Endothelial cell of umbilical vein (primary cell): Measurements from ENCODE around the gene INHBB. TPM values are rescaled to one million over a fixed set of nuclear protein-coding genes. Genes with fewer than 3 reads are reported as not detected.

ENCODE experiments used
- BruUV-seq: library from RNA; stranded (reverse); fragments of 400-500 nt; replicated peaks from 2 replicates; lab custom pipeline; 2021; lab: Mats Ljungman, UMichigan
- CTCF ChIA-PET: fragments of 300-600, 350-600 bp; sonication (Branson Sonifier 250); formaldehyde crosslinking; loops from one replicate; lab custom pipeline; 2021; ENCODE audit warnings: antibody characterized with exemption, inconsistent platforms; lab: Charles Lee
- POLR2A ChIA-PET: fragments of 300-600, 350-600 bp; sonication (Branson Sonifier 250); formaldehyde crosslinking; loops from one replicate; lab custom pipeline; 2021; ENCODE audit warnings: antibody characterized with exemption, inconsistent platforms; lab: Charles Lee
- DNase-seq: peaks from one replicate; pipeline ENCODE4 v3.0.0-alpha.2; 2011; ENCODE audit warnings: low read depth, low spot score
- FAIRE-seq: peaks from 2 replicates; lab custom pipeline; 2011; peaks lifted over from hg19 to GRCh38; lab: Jason Lieb, UNC
- H2AFZ ChIP-seq: 2 replicates; pipeline ENCODE4 v1.6.0; 2012; ENCODE audit warnings: low read depth, low read length, control low read depth, inconsistent platforms
- H3K27ac ChIP-seq: 2 replicates; pipeline ENCODE4 v1.5.1; 2011; ENCODE audit warnings: low read depth, mild to moderate bottlenecking, control low read depth, low read length, moderate library complexity; ENCODE audit not compliant: insufficient read depth
- H3K27me3 ChIP-seq, 2 experiments: 2 replicates each; pipeline versions ENCODE4 v1.6.0 to v1.6.1; 2011; ENCODE audit warnings: low read length in 2 of 2, mixed read lengths in 1 of 2; ENCODE audit not compliant: control insufficient read depth in 2 of 2, insufficient read depth in 2 of 2
- H3K36me3 ChIP-seq, 2 experiments: 2 replicates in 1 of 2; 3 replicates in 1 of 2; pipeline ENCODE4 v1.5.1; 2011; ENCODE audit warnings: low read length in 2 of 2, mild to moderate bottlenecking in 1 of 2, moderate library complexity in 1 of 2; ENCODE audit not compliant: control insufficient read depth in 2 of 2, insufficient read depth in 2 of 2; ENCODE audit errors: extremely low read depth in 1 of 2
- H3K4me1 ChIP-seq: 3 replicates; pipeline ENCODE4 v1.5.1; 2011; ENCODE audit warnings: mild to moderate bottlenecking, low read length; ENCODE audit not compliant: control insufficient read depth, insufficient read depth; ENCODE audit errors: extremely low read depth
- H3K4me2 ChIP-seq: 2 replicates; pipeline ENCODE4 v1.6.1; 2011; ENCODE audit warnings: low read length, control low read depth, mixed read lengths; ENCODE audit not compliant: insufficient read depth
- H3K4me3 ChIP-seq, 3 experiments: fragments of 200-600 bp in 1 of 3; sonication (generic), shearing (Covaris generic) in 1 of 3; replicated peaks in 1 of 3; 2 replicates each; pipeline ENCODE4 v1.5.1; 2011 to 2016; ENCODE audit warnings: control low read depth in 3 of 3, low read length in 3 of 3, mild to moderate bottlenecking in 2 of 3, inconsistent platforms in 1 of 3, low read depth in 1 of 3, moderate library complexity in 1 of 3; ENCODE audit not compliant: insufficient read depth in 1 of 3
- H3K79me2 ChIP-seq: 2 replicates; pipeline ENCODE4 v1.6.0; 2012; ENCODE audit warnings: low read length, inconsistent platforms; ENCODE audit not compliant: control insufficient read depth, insufficient read depth
- H3K9ac ChIP-seq: replicated peaks from 2 replicates; pipeline ENCODE3; 2011; ENCODE audit warnings: low read length, control low read depth; ENCODE audit not compliant: insufficient read depth; ENCODE audit errors: extremely low read depth
- H3K9me1 ChIP-seq: replicated peaks from 3 replicates; pipeline ENCODE4 v1.6.0; 2011; ENCODE audit warnings: mild to moderate bottlenecking, low read length; ENCODE audit not compliant: control insufficient read depth, insufficient read depth; ENCODE audit errors: extremely low read depth
- H3K9me3 ChIP-seq: replicated peaks from 2 replicates; pipeline ENCODE4 v1.5.1; 2012; ENCODE audit warnings: low read length, inconsistent platforms; ENCODE audit not compliant: control insufficient read depth, insufficient read depth
- H4K20me1 ChIP-seq: replicated peaks from 2 replicates; pipeline ENCODE3; 2011; ENCODE audit warnings: mild to moderate bottlenecking, low read length; ENCODE audit not compliant: control insufficient read depth, insufficient read depth; ENCODE audit errors: extremely low read depth
- CTCF ChIP-seq, 2 donors: IDR thresholded peaks; 1 replicate in 1 of 2; 2 replicates in 1 of 2; pipeline ENCODE4 v1.5.1; 2011; ENCODE audit warnings: low read length in 2 of 2, mild to moderate bottlenecking in 2 of 2, moderate library complexity in 2 of 2, control low read depth in 1 of 2, inconsistent platforms in 1 of 2, low read depth in 1 of 2; ENCODE audit not compliant: insufficient read depth in 1 of 2; ENCODE audit errors: extremely low read depth in 1 of 2
- EZH2 ChIP-seq: IDR thresholded peaks from 2 replicates; pipeline ENCODE4 v1.6.1; 2012; ENCODE audit warnings: borderline replicate concordance, low read depth, mild to moderate bottlenecking, moderate library complexity, low read length, inconsistent platforms; ENCODE audit not compliant: severe bottlenecking
- FOS ChIP-seq: IDR thresholded peaks from 2 replicates; pipeline ENCODE4 v1.6.1; 2011; ENCODE audit warnings: mild to moderate bottlenecking, low read length, moderate library complexity, borderline replicate concordance; ENCODE audit not compliant: insufficient read depth
- GATA2 ChIP-seq: IDR thresholded peaks from 2 replicates; pipeline ENCODE4 v1.7.0; 2011; ENCODE audit warnings: low read depth, mild to moderate bottlenecking, moderate library complexity, mixed read lengths, low read length; ENCODE audit not compliant: insufficient read length, insufficient read depth
- JUN ChIP-seq: IDR thresholded peaks from 2 replicates; pipeline ENCODE4 v1.6.1; 2011; ENCODE audit warnings: borderline replicate concordance, low read depth; ENCODE audit not compliant: insufficient read length, insufficient read depth
- MAX ChIP-seq: IDR thresholded peaks from 2 replicates; pipeline ENCODE4 v1.6.1; 2011; ENCODE audit not compliant: insufficient read depth, insufficient read length
- MYC ChIP-seq: IDR thresholded peaks from one replicate; pipeline ENCODE4 v1.6.1; 2011; ENCODE audit warnings: mild to moderate bottlenecking, low read depth, low read length
- POLR2A ChIP-seq: IDR thresholded peaks from 2 replicates; pipeline ENCODE4 v1.6.1; 2012; ENCODE audit warnings: low read depth, mild to moderate bottlenecking, control low read depth, low read length
- POLR2AphosphoS5 ChIP-seq: IDR thresholded peaks from 2 replicates; pipeline ENCODE4 v1.6.1; 2012; ENCODE audit warnings: low read depth, mild to moderate bottlenecking, control low read depth, low read length, moderate library complexity; ENCODE audit not compliant: insufficient read depth
- dilution Hi-C: fragments of 300-500 bp; cut with MboI; formaldehyde crosslinking; loops from one replicate; pipeline ENCODE4 v1.15.0; 2019; ENCODE audit warnings: low sequenced_read_pairs; ENCODE audit not compliant: extremely low pct_ligation_motif_present
- intact Hi-C: fragments of 100-400 bp; cut with micrococcal nuclease; formaldehyde crosslinking; loops from one replicate; pipeline ENCODE4 v1.10.0; 2022
- polyA plus RNA-seq, 4 experiments: library from polyadenylated mRNA; depleted of rRNA in 3 of 4; stranded (reverse) in 3 of 4; unstranded in 1 of 4; fragments of >200 nt; gene quantifications; 2 replicates each; pipeline versions ENCODE4 v1.2.1 to v1.2.3, GENCODE V29; 2011 to 2012; ENCODE audit warnings: missing spikeins in 1 of 4
- total RNA-seq: library from RNA; stranded (reverse); gene quantifications from 2 replicates; pipeline ENCODE4 v1.2.3, GENCODE V29; 2021

Gene INHBB
- total and polyA plus RNA-seq, 2 donors (not counting 3 experiments of a cell fraction or from before 2014, with no cell fraction given): 0.11 to 1.8 TPM

GRCh38 chr2:120368086-120368485, 22.1 kb downstream of the INHBB start:
- no peaks in the 10 kb centered on the region for H3K27me3 ChIP-seq
- CTCF ChIA-PET: interaction anchor here (1.0 kb wide), 1 partner anchor 312 kb away, joined by 7 read pairs; no protein-coding TSS in a partner anchor
- no peak overlapping the region for H3K9ac ChIP-seq
- dilution Hi-C loops (no loop called here), intact Hi-C loops (no loop called here)
- H3K79me2 ChIP-seq: no peaks in the 10 kb centered on the region
- FAIRE-seq (no peak), DNase-seq (no peak)
- no peaks in the 10 kb centered on the region for H3K9me3 ChIP-seq
- BruUV-seq: no TSS peak
- H3K27ac ChIP-seq: no peak overlapping the region
- no peaks in the 10 kb centered on the region for H3K9me1 ChIP-seq
- H3K4me3 ChIP-seq: no peak overlapping the region
- peaks cover 8% of the 10 kb centered on the region for H3K4me1 ChIP-seq
- H4K20me1 ChIP-seq: no peaks in the 10 kb centered on the region
- H3K4me2 ChIP-seq: peak overlapping the region; percentile 0
- POLR2A ChIA-PET: no interaction called here
- no peak for TF ChIP-seq JUN
- TF ChIP-seq FOS: no peak
- TF ChIP-seq POLR2A: no peak
- TF ChIP-seq GATA2: no peak
- TF ChIP-seq MYC: no peak
- no peak for TF ChIP-seq MAX
- no peak for TF ChIP-seq CTCF (IDR thresholded peaks at IDR 0.05; ENCODE audit: extremely low read depth in 1 of 2, insufficient read depth in 1 of 2, low read depth in 1 of 2, low read length in 2 of 2)
- TF ChIP-seq EZH2: no peak
- no peak for TF ChIP-seq POLR2AphosphoS5
- H3K36me3 ChIP-seq: no peaks in the 10 kb centered on the region
- no peak overlapping the region for H2AFZ ChIP-seq
